ENCODE measurements around the gene ZNF236.

Gene ZNF236

GRCh38 chr18:76839086-76839794 lies 16.9 kb downstream of the ZNF236 start:
- TF ChIP-seq, protein P1, sequence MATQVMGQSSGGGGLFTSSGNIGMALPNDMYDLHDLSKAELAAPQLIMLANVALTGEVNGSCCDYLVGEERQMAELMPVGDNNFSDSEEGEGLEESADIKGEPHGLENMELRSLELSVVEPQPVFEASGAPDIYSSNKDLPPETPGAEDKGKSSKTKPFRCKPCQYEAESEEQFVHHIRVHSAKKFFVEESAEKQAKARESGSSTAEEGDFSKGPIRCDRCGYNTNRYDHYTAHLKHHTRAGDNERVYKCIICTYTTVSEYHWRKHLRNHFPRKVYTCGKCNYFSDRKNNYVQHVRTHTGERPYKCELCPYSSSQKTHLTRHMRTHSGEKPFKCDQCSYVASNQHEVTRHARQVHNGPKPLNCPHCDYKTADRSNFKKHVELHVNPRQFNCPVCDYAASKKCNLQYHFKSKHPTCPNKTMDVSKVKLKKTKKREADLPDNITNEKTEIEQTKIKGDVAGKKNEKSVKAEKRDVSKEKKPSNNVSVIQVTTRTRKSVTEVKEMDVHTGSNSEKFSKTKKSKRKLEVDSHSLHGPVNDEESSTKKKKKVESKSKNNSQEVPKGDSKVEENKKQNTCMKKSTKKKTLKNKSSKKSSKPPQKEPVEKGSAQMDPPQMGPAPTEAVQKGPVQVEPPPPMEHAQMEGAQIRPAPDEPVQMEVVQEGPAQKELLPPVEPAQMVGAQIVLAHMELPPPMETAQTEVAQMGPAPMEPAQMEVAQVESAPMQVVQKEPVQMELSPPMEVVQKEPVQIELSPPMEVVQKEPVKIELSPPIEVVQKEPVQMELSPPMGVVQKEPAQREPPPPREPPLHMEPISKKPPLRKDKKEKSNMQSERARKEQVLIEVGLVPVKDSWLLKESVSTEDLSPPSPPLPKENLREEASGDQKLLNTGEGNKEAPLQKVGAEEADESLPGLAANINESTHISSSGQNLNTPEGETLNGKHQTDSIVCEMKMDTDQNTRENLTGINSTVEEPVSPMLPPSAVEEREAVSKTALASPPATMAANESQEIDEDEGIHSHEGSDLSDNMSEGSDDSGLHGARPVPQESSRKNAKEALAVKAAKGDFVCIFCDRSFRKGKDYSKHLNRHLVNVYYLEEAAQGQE (IDR thresholded peaks at IDR 0.05; ENCODE audit: insufficient read depth in 1 of 2, low read depth in 2 of 2, low read length in 2 of 2): no peak
- TF ChIP-seq SIN3A (IDR thresholded peaks at IDR 0.05; ENCODE audit: borderline replicate concordance, insufficient read depth, low read length) (no peak), POLR2AphosphoS5 (IDR thresholded peaks at IDR 0.05; ENCODE audit: low read depth, low read length) (no peak), TAF1 (IDR thresholded peaks at IDR 0.05; ENCODE audit: borderline replicate concordance, insufficient read depth, low read length) (no peak), FOXP2 (optimal IDR thresholded peaks at IDR 0.05; ENCODE audit: borderline replicate concordance, extremely low read depth, extremely low read length, insufficient read depth) (no peak)

DNA sequence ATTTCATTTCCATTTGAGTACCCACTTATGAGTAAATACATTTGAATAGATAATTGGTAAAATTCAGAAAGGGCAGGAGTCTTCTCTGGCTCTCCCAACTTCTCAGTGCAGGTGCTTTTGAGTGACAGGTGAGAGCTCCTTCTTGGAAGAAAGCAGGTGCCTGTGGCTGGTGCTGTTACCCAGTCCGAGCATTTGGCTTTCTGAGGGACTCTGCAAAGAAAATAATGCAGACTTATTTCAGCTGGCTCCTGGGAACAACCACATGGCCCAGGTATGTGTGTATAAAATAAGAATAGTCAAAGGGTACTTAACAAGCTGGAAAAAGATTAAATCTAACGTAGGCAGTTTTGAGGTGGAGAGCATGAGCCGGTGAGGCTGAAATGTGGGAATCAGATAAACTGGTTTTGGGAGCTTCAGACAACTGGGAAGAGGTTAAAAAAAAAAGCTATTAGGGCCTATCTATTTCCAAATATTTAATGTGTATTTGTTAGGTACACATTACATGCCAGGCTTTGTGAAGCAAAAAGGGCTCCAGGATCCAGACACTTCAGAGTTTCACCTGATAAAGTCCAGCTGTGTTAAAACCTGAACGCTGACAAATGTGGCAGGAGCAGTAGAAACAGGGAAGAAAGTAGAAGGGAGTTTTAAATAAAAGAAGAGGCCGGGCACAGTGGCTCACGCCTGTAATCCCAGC lies 20.6 kb downstream of the ZNF236 start:
- TF ChIP-seq, protein P1 (IDR thresholded peaks at IDR 0.05; ENCODE audit: insufficient read depth in 1 of 2, low read depth in 2 of 2, low read length in 2 of 2): no peak
- TF ChIP-seq POLR2AphosphoS5 (IDR thresholded peaks at IDR 0.05; ENCODE audit: low read depth, low read length) (no peak), TAF1 (IDR thresholded peaks at IDR 0.05; ENCODE audit: borderline replicate concordance, insufficient read depth, low read length) (no peak), SIN3A (IDR thresholded peaks at IDR 0.05; ENCODE audit: borderline replicate concordance, insufficient read depth, low read length) (no peak), FOXP2 (optimal IDR thresholded peaks at IDR 0.05; ENCODE audit: borderline replicate concordance, extremely low read depth, extremely low read length, insufficient read depth) (no peak)

GRCh38 chr18:76844144-76844543 lies 21.8 kb downstream of the ZNF236 start:
- TF ChIP-seq TAF1 (IDR thresholded peaks at IDR 0.05; ENCODE audit: borderline replicate concordance, insufficient read depth, low read length): no peak
- no peak for TF ChIP-seq FOXP2 (optimal IDR thresholded peaks at IDR 0.05; ENCODE audit: borderline replicate concordance, extremely low read depth, extremely low read length, insufficient read depth)
- no peak for TF ChIP-seq SIN3A (IDR thresholded peaks at IDR 0.05; ENCODE audit: borderline replicate concordance, insufficient read depth, low read length)
- TF ChIP-seq, protein P1 (IDR thresholded peaks at IDR 0.05; ENCODE audit: insufficient read depth in 1 of 2, low read depth in 2 of 2, low read length in 2 of 2): no peak
- TF ChIP-seq POLR2AphosphoS5 (IDR thresholded peaks at IDR 0.05; ENCODE audit: low read depth, low read length): no peak

DNA sequence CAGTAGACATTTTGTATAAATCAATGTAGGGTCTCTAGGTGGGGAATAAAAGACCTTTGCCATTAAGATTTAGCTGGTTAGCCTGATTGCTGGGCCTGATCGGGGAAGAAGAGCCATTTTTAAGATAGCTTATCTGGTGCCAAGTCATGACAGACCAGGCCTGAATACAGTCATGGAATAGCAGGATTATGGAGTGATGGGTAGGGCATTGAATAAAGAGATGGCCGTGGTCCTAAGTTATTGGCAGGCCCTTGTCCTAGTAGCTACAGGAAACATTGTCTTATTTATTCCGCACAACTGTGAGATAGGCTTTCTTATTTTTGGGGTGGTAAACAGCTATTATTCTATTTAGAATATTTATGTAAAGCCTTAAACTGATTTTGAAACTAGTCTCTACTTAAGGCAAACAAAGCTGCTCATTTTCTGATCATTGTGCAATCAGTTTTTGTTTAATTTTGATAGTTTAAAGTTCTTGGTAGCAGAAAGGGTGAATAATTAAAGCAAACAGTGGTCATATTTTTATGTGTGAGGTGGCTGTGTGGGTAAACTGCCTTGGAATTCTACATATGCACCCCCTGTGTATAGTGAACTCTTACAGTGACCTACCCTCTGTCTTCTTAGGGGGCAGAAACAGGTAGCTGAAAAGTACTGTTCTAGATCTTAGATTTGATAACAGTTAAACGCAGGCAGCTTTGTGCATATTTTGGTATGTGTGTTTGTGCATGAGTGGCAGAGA lies 22.6 kb downstream of the ZNF236 start:
- TF ChIP-seq POLR2AphosphoS5 (IDR thresholded peaks at IDR 0.05; ENCODE audit: low read depth, low read length) (no peak), SIN3A (IDR thresholded peaks at IDR 0.05; ENCODE audit: borderline replicate concordance, insufficient read depth, low read length) (no peak), FOXP2 (optimal IDR thresholded peaks at IDR 0.05; ENCODE audit: borderline replicate concordance, extremely low read depth, extremely low read length, insufficient read depth) (no peak), TAF1 (IDR thresholded peaks at IDR 0.05; ENCODE audit: borderline replicate concordance, insufficient read depth, low read length) (no peak)
- TF ChIP-seq, protein P1 (IDR thresholded peaks at IDR 0.05; ENCODE audit: insufficient read depth in 1 of 2, low read depth in 2 of 2, low read length in 2 of 2): no peak
